ENCODE measurements around the gene LRFN2.

The LRFN2 gene

GRCh38 chr6:40545954-40546353 is 41.2 kb downstream of the LRFN2 start:
- DNase-seq (ENCODE audit: low read depth in 3 of 3, low spot score in 1 of 3) = no peak

GRCh38 chr6:40543776-40544175 is 43.4 kb downstream of the LRFN2 start:
- DNase-seq (ENCODE audit: low read depth in 3 of 3, low spot score in 1 of 3) = no peak

DNA sequence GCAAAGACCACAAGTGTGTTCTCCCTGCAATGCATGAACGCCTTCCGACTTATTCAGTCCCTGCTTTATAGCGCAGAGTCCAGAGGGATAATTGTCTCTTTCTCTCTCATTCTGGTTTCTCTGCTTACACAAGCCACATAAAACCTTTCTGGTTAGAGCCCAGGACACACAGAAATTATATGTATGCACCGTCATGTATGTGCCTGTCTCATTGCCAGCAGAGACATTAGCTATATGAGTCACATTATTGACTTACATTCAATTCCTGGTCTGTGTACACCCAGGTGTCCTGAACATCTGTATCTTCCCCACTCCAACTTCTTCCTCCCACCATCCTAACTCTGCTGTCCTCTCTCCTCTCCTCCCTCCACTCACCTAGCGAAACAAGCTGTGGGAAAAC is 44.0 kb downstream of the LRFN2 start:
- no peak for DNase-seq (ENCODE audit: low read depth in 3 of 3, low spot score in 1 of 3)

- DNase-seq (ENCODE audit: low read depth in 3 of 3, low spot score in 1 of 3) = no peak
Observed at GRCh38 chr6:40542175-40542764, 44.9 kb downstream of the LRFN2 start.

DNA sequence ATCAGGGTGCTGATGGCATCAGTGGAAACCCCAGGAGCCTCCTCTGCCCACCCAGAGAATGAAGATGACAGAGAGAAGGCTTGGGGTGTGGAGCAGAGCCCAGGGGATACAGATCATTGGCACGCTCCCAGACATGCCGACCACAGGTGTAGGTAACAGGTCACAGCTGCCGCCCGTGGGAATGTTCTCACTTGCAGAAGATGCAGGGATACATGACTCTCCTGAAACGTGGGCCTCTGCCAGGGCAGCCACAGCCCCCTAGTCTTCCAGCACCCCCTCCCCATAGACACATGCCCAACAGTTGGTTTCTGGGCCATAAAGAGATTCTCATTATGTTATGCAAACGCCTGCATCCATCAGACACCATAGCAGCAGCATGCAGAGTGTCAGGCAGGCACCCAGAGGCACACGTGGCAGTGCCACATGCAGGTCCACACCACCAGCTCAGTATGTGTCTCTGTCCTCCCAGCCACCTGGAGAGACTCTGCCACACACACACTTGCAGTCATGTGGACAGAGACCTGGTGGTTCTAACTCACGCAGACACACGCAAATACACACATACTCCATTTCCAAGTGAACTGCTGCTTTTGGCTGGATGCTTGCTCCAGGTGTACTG is 45.5 kb downstream of the LRFN2 start:
- no peak for DNase-seq (ENCODE audit: low read depth in 3 of 3, low spot score in 1 of 3)

DNA sequence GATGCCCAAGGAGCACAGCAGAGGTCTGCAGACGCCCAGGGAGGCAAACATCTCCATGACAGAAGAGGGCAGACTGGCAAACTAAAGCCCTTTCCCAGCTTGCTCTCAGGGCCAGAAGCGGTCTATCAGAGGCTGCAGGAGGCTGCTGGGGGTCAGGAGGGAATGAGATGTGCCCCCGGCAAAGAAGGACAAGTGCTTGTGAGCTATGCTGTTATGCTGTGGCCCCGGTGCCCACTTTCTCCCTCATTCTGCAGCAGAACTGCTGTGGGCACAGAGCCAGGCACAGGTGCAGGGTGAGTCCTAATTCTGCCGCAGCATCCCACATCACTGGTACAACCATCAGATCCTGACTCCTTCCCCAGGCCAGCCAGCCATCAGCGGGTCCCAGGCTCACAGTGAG is 46.4 kb downstream of the LRFN2 start:
- no peak for DNase-seq (ENCODE audit: low read depth in 3 of 3, low spot score in 1 of 3)

- no peak for DNase-seq (ENCODE audit: low read depth in 3 of 3, low spot score in 1 of 3)
Observed at GRCh38 chr6:40539853-40540252, 47.3 kb downstream of the LRFN2 start.

GRCh38 chr6:40538556-40538955 is 48.6 kb downstream of the LRFN2 start:
- no peak for DNase-seq (ENCODE audit: low read depth in 3 of 3, low spot score in 1 of 3)

- no peak for DNase-seq (ENCODE audit: low read depth in 3 of 3, low spot score in 1 of 3)
Observed at GRCh38 chr6:40537446-40537845, 49.7 kb downstream of the LRFN2 start.

- no peak for DNase-seq (ENCODE audit: low read depth in 3 of 3, low spot score in 1 of 3)
Observed at GRCh38 chr6:40536442-40536841, 50.7 kb downstream of the LRFN2 start.

GRCh38 chr6:40535819-40536380 is 51.3 kb downstream of the LRFN2 start:
- no peak for DNase-seq (ENCODE audit: low read depth in 3 of 3, low spot score in 1 of 3)

GRCh38 chr6:40535110-40535818 is 51.9 kb downstream of the LRFN2 start:
- no peak for DNase-seq (ENCODE audit: low read depth in 3 of 3, low spot score in 1 of 3)

GRCh38 chr6:40532349-40533000 is 54.7 kb downstream of the LRFN2 start:
- DNase-seq (ENCODE audit: low read depth in 3 of 3, low spot score in 1 of 3) = no peak

- no peak for DNase-seq (ENCODE audit: low read depth in 3 of 3, low spot score in 1 of 3)
Observed at GRCh38 chr6:40529919-40530318, 57.2 kb downstream of the LRFN2 start.

- DNase-seq (ENCODE audit: low read depth in 3 of 3, low spot score in 1 of 3) = no peak
Observed at GRCh38 chr6:40529040-40529439, 58.1 kb downstream of the LRFN2 start.

- DNase-seq (ENCODE audit: low read depth in 3 of 3, low spot score in 1 of 3) = no peak
Observed at GRCh38 chr6:40528051-40528450, 59.1 kb downstream of the LRFN2 start.

DNA sequence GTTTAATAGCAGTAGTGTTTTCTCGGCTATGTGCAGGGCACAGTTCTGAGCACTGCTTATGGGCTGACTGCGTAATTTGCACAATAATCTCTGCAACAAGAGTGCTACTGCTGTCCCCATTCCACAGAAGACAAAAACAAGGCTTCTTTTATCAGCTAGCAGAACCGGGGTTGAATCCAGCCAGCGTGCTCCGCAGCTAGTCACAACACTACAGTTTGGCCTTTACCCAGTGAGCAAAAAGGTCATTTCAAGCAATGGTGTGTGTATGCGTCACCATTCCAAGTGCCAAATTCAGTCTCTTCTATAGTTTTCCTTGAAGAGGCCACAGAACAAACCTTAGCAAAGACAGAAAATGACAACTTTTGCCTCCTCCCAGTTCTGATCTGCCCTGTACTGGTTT is 61.1 kb downstream of the LRFN2 start:
- no peak for DNase-seq (ENCODE audit: low read depth in 3 of 3, low spot score in 1 of 3)

GRCh38 chr6:40524797-40525585 is 62.2 kb downstream of the LRFN2 start:
- no peak for DNase-seq (ENCODE audit: low read depth in 3 of 3, low spot score in 1 of 3)

DNA sequence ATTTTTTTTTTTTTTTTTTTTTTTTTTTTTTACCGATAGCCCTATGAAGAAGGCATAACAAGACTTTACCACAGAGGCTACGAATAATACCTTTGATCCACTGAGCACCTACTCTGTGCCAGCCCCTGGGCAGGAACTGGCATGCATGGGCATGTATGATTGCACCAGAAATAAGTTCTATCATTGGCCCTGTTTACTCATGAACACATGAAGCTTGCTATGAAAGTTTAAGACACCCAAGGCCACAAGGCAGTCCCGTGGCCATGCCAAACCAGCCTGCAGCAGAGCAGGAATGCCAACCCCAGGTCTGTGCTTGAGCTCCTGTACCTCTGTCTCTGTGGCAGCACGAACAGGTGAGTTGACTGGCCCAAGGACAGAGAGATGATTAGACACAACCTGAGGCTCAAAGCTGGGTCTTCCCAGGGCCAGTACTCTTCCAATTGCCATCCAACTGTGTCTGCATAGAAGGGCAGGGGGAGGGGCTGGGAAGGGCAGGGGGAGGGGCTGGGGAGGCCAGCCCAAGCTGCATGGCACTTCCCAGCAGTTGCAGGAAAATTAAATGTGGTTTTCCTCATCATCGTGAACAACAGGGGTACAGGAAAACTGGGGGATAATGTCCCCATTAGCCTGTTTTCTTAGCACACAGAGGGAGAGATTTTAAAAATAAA is 63.5 kb downstream of the LRFN2 start:
- no peak for DNase-seq (ENCODE audit: low read depth in 3 of 3, low spot score in 1 of 3)

GRCh38 chr6:40521496-40521895 is 65.7 kb downstream of the LRFN2 start:
- no peak for DNase-seq (ENCODE audit: low read depth in 3 of 3, low spot score in 1 of 3)

DNA sequence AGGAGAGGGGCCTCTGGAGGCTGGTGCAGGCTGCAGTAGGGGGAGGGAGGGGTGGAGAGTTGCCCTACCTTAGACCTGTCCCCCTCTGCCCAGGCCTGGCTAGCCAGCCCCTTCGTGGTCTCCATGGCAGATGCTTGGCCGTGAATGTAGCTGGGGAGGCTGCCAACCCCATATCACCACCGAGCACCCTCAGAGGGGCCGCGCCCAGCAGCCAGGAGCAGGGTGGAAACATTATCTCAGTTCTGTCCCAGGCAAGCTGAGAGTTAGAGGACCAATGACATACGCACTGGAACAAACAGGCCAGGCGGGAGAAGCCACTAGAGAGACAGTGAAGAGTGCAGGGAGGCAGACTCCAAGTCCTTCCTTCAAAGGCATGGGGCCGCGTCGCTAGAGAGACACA is 66.5 kb downstream of the LRFN2 start:
- DNase-seq (ENCODE audit: low read depth in 3 of 3, low spot score in 1 of 3) = no peak
